Right ventricle myocardium inferior (tissue), 1 donor: Measurements from ENCODE around the gene MAP2K2. TPM values are rescaled to one million over a fixed set of nuclear protein-coding genes. Genes with fewer than 3 reads are reported as not detected.

Experiments used
- ATAC-seq: fragments of 200-7000 bp; cut with Tn5 transposase; one replicate; pipeline ENCODE4 v1.9.1; 2020; ENCODE audit warnings: mild to moderate bottlenecking, moderate library complexity
- DNase-seq: peaks from one replicate; pipeline ENCODE4 v3.0.0; 2021; ENCODE audit errors: missing footprints
- intact Hi-C: fragments of 100-400 bp; cut with DNase I; formaldehyde crosslinking; loops from one replicate; pipeline ENCODE4 v1.11.0; 2022
- total RNA-seq: library from RNA; stranded (reverse); fragmentation: NEBNext Ultra II Directional; extraction: Animal tissue kit (Norgen Biotek cat#: 25700); gene quantifications from one replicate; pipeline ENCODE4 v1.2.1, GENCODE V29; 2021
- donor health status: DM: no; HTN: yes; CAD: no; lungs with severe emphysema.

Gene MAP2K2
- total RNA-seq, 1 donor from 2014 or later = 138 TPM

DNA sequence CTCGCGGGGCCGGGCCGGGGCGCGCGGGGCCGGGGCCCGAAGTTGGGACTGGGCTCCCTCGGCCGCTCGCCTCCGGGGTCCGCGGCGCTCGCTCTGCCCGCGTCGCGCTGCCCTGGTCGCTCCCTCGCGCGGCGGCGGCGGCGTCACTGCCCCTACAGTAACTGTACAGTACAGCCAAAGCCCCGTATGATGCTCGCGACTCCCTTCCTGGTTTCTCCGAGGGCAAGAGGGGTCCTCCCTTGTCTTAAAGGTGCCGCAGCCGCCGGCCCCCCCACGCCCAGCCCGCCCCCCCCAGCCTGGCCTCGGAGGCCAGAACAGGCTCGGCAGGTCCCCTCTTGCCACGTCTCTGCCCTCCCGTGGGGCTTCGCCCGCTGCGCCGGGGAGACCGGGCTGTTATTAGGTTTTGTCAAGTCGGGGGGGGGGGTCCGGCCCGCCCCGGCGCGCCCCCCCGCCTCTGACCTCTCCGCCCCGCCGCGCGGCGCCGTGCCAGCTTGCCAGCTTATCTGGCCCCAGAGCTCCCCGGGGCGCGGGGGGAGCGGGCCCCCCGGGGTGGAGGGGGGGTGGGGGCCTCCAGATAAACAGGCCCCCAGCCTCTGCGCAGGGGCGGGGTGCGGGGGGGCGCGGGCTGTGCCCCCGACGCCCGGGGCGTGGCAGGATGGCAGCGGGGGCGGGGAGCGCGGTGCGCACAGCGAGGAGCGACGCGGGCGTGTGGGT is 57.1 kb downstream of the MAP2K2 start, which contains the start of gene ZBTB7A:
TSS of gene ZBTB7A (minus strand) at position 218 of the 714 bp plus-strand sequence. CDS start 11,667 bp downstream, outside the sequence.
- intact Hi-C loops = loop anchor here (2.0 to 5.0 kb wide), 2 partner anchors 55 to 80 kb away; partner anchors contain the start of gene MAP2K2
- ATAC-seq (peak; percentile 45), DNase-seq (peak; percentile 94)

- DNase-seq (no peak), ATAC-seq (no peak)
- intact Hi-C loops = loop anchor here (2.0 to 5.0 kb wide), 2 partner anchors 56 to 79 kb away; partner anchors contain the start of gene MAP2K2
Measured at GRCh38 chr19:4066176-4066606, 57.7 kb downstream of the MAP2K2 start.

- ATAC-seq (peak; percentile 88), DNase-seq (peak; percentile 98)
- intact Hi-C loops = loop anchor here (2.0 to 5.0 kb wide), 2 partner anchors 57 to 79 kb away; partner anchors contain the start of gene MAP2K2
Measured at GRCh38 chr19:4065430-4066175, 58.3 kb downstream of the MAP2K2 start.

- ATAC-seq (no peak), DNase-seq (peak; percentile 81)
- intact Hi-C loops = loop anchor here (5.0 kb wide), 2 partner anchors 52 to 58 kb away; partner anchors contain the start of gene MAP2K2
Measured at GRCh38 chr19:4064496-4065260, 59.2 kb downstream of the MAP2K2 start.

DNA sequence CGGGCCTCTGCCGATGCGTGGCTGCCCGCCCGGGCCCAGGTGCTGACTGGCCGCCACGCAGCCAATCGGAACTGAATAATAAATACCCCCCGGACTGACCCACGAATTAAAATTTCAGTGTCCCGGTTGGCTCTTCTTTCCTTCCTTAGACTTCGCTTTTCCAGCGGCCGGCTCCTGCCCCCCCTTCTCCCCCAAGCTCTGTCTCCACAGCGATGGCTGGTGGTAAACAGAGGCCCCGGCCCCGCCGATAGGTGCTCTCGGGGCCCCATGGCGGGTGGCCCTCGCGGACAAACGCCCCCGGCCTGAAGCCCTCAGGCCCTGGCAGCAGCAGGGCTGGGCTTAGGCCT is 59.8 kb downstream of the MAP2K2 start:
- no peak for DNase-seq
- intact Hi-C loops = loop anchor here (5.0 kb wide), 1 partner anchor 52 kb away; no protein-coding TSS in a partner anchor
- ATAC-seq = no peak

DNA sequence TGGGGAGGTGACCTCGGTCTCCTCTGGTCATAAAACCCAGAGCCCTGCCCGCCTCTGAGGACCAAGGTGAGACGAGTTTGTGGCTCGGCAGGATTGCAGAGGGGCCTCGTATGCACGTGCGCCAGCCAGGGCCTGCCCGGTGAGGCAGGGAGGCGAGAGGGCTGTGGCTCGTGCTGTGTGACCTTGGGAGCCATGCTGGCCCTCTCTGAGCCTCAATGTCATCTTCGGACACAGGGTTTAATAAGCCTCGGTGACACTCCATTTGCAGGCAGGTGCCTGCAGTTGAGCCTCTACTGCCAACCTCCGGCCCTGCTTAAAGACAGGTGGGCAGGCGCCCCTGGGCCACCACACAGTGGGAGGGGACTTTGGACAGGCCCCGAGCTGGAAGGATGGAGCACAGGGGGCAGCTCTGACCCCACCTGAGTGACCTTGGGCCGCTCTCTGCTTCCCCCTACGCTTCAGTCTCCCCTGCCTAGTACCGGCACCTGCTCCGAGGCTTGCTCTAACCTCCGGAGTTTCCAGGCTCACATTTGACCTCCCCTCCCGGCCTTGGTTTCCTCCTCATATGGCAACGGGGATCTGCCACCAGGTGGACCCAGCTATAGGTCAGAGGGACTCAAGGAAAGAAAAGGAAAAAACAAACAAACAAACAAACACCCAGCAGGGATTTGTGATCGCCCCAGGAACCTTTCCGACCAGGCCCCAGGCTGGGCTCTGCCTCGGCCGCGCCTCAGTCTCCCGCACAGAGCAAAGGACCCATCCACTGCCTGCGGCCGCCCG is 60.4 kb downstream of the MAP2K2 start:
- no peak for ATAC-seq
- DNase-seq = peak; percentile 9
- intact Hi-C loops = loop anchor here (5.0 kb wide), 1 partner anchor 51 kb away; no protein-coding TSS in a partner anchor

- no peak for ATAC-seq
- intact Hi-C loops = loop anchor here (5.0 kb wide), 1 partner anchor 50 kb away; no protein-coding TSS in a partner anchor
- DNase-seq = peak; percentile 66
Measured at GRCh38 chr19:4062419-4063368, 61.2 kb downstream of the MAP2K2 start.

GRCh38 chr19:4061683-4062418 is 62.1 kb downstream of the MAP2K2 start:
- intact Hi-C loops = loop anchor here (5.0 kb wide), 1 partner anchor 50 kb away; no protein-coding TSS in a partner anchor
- DNase-seq (no peak), ATAC-seq (no peak)

GRCh38 chr19:4061178-4061682 is 62.7 kb downstream of the MAP2K2 start:
- intact Hi-C loops = loop anchor here (5.0 kb wide), 1 partner anchor 49 kb away; no protein-coding TSS in a partner anchor
- DNase-seq (peak; percentile 90), ATAC-seq (peak; percentile 21)

GRCh38 chr19:4060621-4061177 is 63.2 kb downstream of the MAP2K2 start:
- intact Hi-C loops = loop anchor here (5.0 kb wide), 1 partner anchor 48 kb away; no protein-coding TSS in a partner anchor
- ATAC-seq (no peak), DNase-seq (peak; percentile 44)

GRCh38 chr19:4059891-4060620 is 63.9 kb downstream of the MAP2K2 start:
- DNase-seq = peak; percentile 84
- peak; percentile 37 for ATAC-seq
- intact Hi-C loops = loop anchor here (5.0 kb wide), 1 partner anchor 48 kb away; no protein-coding TSS in a partner anchor

GRCh38 chr19:4059453-4059871 is 64.5 kb downstream of the MAP2K2 start:
- intact Hi-C loops = no loop called here
- no peak for DNase-seq
- no peak for ATAC-seq

DNA sequence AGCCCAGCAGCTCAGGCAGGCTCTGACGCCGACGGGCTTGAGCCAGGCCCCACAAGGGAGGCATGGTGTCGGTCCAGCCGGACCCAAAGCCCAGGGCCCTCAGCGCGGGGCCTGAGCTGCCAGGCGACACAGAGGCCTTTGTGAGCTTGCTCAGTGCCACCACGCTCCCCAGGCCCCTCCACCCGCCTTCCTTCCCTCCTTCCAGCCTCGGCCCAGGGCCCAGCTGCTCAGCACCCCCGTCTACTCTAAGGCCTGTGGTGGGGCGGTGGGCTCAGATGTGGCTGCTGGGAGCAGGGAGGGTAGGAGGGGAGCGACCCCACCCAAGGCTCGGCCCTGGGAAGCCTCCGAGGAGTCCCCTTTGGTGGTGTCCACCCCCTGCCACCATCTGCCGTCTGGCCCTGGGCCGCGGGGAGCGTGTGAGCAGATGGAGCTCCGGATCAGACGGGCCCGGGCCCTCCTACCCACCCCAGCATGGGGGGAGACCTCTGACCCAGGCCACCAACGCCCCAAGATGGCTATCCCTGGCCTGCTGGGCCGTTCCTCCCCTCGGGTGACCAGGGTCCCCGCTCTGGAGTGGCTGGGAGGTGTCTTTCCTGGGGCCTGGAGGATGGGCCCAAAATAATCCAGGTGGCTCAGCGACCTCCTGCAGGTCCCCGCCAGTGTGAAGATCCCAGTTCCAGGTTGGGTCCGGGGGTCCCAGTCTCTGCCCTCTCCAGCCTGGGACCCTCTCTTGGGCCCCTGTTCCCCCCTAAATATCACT is 65.0 kb downstream of the MAP2K2 start:
- intact Hi-C loops = no loop called here
- peak; percentile 9 for ATAC-seq

More for the DNA sequence above, 65.0 kb downstream of the MAP2K2 start:
- DNase-seq = no peak
